Uterus (tissue), 4 donors: ENCODE results near the gene KNL1. TPM values are rescaled to one million over a fixed set of nuclear protein-coding genes. Genes with fewer than 3 reads are reported as not detected.
A peak's percentile ranks its signal among the peaks of the same experiment; 100 is the strongest.

Experiments used
- DNase-seq, 2 donors: peaks; one replicate each; pipeline ENCODE4 v3.0.0-alpha.2; 2019 to 2020
- H3K27ac ChIP-seq, 2 donors: fragments of 200-600 bp; sonication (generic); 1 replicate in 1 of 2; 2 replicates in 1 of 2; pipeline ENCODE4 v1.5.1; 2016 to 2018
- H3K27me3 ChIP-seq, 2 donors: fragments of 200-600 bp; sonication (generic); one replicate each; pipeline ENCODE4 v1.5.1; 2018 to 2019; ENCODE audit warnings: control low read depth in 1 of 2
- H3K36me3 ChIP-seq, 2 donors: fragments of 200-600 bp; sonication (generic); one replicate each; pipeline ENCODE4 v1.5.1; 2019; ENCODE audit warnings: control low read depth in 1 of 2
- H3K4me1 ChIP-seq, 2 donors: fragments of 200-600 bp; sonication (generic); one replicate each; pipeline ENCODE4 v1.5.1; 2018 to 2019; ENCODE audit warnings: control low read depth in 1 of 2
- H3K4me3 ChIP-seq, 2 donors: fragments of 200-600 bp; sonication (generic); 1 replicate in 1 of 2; 2 replicates in 1 of 2; pipeline ENCODE4 v1.5.1; 2018 to 2019; ENCODE audit warnings: mild to moderate bottlenecking in 1 of 2
- H3K9me3 ChIP-seq, 2 donors: fragments of 200-600 bp; sonication (generic); one replicate each; pipeline ENCODE4 v1.5.1; 2019; ENCODE audit warnings: control low read depth in 1 of 2
- POLR2A ChIP-seq, 2 donors: fragments of 450-650 bp; IDR thresholded peaks; one replicate each; pipeline ENCODE4 v1.6.1; 2016; ENCODE audit warnings: antibody characterized with exemption in 2 of 2, mild to moderate bottlenecking in 1 of 2, moderate library complexity in 1 of 2
- intact Hi-C: fragments of 100-400 bp; cut with DNase I; formaldehyde crosslinking; loops from one replicate; pipeline ENCODE4 v1.15.1; 2023; ENCODE audit warnings: low total_unique reads
- total RNA-seq, 4 donors: library from RNA; depleted of rRNA in 3 of 4; stranded (reverse); fragments of >200 nt in 3 of 4; gene quantifications; one replicate each; pipeline versions ENCODE4 v1.1.0 to v1.2.4, GENCODE V29; 2014 to 2023
- TF ChIP-seq, protein P1 (sequence below), 4 experiments: fragments of 200-600 bp in 2 of 4; fragments of 450-650 bp in 2 of 4; sonication (generic) in 2 of 4; IDR thresholded peaks; one replicate each; pipeline ENCODE4 v1.5.1; 2016 to 2019; ENCODE audit warnings: antibody characterized with exemption in 4 of 4, mild to moderate bottlenecking in 2 of 4, moderate library complexity in 1 of 4
- donor health status: DM: yes; HTN: yes; CAD: no.

KNL1 gene
- total RNA-seq, 4 donors from 2014 or later: 0.26 to 33.5 (median 0.55) TPM; not detected in 1

DNA sequence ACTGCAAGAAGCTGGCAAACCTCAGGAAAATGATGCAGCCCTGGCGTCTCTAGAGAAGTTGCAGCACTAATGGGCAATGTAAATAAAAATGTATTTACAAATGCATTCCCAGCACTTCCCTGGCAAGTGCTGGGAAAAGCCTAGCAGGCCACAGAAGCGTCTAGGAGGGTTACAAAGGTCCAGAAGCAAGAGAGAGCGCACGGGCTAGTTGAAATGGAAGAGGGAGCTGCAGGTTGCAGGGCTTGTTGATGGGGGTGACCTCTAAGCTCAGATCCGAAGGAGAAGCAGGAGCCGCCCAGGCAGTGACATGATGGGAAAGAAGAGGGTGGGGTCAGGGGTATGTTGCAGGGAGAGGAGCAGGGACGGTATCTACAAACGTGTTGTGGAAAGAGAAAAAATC, 2.7 kb upstream of the KNL1 start:
- Histone ChIP-seq H3K4me3 (no peak overlapping the region), H3K27ac (no peak overlapping the region), H3K4me1 (peaks cover 0 to 5% of the 10 kb centered on the region in 2 donors), H3K36me3 (no peaks in the 10 kb centered on the region), H3K27me3 (peaks cover 0 to 7% of the 10 kb centered on the region in 2 donors), H3K9me3 (no peaks in the 10 kb centered on the region)
- intact Hi-C loops: no loop called here
- no peak for DNase-seq
- no peak for TF ChIP-seq POLR2A (IDR thresholded peaks at IDR 0.05)
- TF ChIP-seq, protein P1, sequence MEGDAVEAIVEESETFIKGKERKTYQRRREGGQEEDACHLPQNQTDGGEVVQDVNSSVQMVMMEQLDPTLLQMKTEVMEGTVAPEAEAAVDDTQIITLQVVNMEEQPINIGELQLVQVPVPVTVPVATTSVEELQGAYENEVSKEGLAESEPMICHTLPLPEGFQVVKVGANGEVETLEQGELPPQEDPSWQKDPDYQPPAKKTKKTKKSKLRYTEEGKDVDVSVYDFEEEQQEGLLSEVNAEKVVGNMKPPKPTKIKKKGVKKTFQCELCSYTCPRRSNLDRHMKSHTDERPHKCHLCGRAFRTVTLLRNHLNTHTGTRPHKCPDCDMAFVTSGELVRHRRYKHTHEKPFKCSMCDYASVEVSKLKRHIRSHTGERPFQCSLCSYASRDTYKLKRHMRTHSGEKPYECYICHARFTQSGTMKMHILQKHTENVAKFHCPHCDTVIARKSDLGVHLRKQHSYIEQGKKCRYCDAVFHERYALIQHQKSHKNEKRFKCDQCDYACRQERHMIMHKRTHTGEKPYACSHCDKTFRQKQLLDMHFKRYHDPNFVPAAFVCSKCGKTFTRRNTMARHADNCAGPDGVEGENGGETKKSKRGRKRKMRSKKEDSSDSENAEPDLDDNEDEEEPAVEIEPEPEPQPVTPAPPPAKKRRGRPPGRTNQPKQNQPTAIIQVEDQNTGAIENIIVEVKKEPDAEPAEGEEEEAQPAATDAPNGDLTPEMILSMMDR (IDR thresholded peaks at IDR 0.05): no peak

DNA sequence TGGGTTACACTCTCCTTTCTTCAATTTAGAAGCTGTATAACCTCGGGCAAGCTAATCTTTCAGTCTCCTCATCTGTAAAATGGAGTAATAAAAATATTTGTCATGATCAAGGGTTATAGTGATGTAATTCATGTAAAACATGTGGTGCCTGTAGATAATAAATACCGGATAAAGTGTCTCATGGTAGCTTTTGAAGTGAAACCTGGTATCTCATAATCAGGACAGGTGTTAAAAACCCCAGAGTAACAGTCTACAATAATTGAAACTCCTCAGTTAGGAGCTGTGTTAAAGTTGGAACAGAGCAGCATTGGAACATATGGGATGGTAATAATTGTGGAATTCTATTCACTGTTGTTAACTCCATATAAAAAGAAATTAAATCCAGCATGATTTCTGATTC, 884 bp upstream of the KNL1 start:
- intact Hi-C loops: no loop called here
- TF ChIP-seq, protein P1 (IDR thresholded peaks at IDR 0.05): no peak
- TF ChIP-seq POLR2A (IDR thresholded peaks at IDR 0.05): no peak
- Histone ChIP-seq H3K27me3 (peaks cover 0 to 7% of the 10 kb centered on the region in 2 donors), H3K9me3 (no peaks in the 10 kb centered on the region), H3K36me3 (no peaks in the 10 kb centered on the region), H3K4me3 (peak overlapping the region in 1 of 2 donors; percentile 57), H3K4me1 (peaks cover 0 to 5% of the 10 kb centered on the region in 2 donors), H3K27ac (peak overlapping the region in 1 of 2 donors; percentile 92)
- DNase-seq: no peak

DNA sequence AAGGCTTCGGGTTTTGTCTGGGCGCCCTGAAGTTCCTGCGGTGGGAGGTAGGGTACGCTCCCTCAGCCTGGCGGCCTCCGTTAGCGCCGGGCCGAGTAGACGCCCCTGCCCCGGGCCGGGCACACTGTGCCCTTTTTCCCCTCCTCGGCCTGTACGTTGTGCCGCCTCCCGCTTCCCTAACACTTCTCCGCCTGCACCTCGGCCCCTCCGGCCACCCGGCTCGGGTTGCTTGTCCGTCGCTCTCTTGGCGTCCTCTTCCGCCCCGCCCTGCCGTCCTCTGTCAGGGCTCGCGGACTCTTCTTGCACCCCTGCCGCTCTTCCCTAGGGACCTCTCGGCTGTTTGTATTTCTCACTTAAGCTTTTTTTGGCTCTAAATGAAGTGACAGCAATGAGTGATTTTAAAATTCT, 384 bp downstream of the KNL1 start:
- no peaks in the 10 kb centered on the region for H3K36me3 ChIP-seq

DNA sequence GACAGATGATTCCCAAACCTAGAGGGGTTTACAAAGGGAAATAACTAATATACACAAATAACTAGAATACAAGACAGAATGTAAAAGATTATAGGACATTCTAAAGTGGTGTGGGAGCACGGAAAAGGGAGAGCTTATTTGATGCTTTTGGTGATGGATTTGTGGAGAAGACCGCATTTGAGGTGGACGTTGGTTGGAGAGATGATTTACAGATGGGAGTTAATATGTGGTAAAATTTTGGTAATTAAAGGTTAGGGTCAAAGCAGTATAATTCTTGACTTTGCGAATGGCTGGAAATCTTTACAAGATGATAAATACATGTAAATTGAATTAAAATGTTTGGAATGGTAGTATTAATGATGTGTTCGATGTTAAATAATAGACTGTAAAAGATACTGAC, 1.2 kb downstream of the KNL1 start:
- Histone ChIP-seq H3K27ac (no peak overlapping the region), H3K27me3 (peaks cover 0 to 7% of the 10 kb centered on the region in 2 donors), H3K36me3 (no peaks in the 10 kb centered on the region), H3K9me3 (no peaks in the 10 kb centered on the region), H3K4me1 (peaks cover 0 to 5% of the 10 kb centered on the region in 2 donors), H3K4me3 (no peak overlapping the region)
- intact Hi-C loops: no loop called here
- TF ChIP-seq, protein P1 (IDR thresholded peaks at IDR 0.05): no peak
- TF ChIP-seq POLR2A (IDR thresholded peaks at IDR 0.05): no peak
- DNase-seq: no peak

More for the DNA sequence above, 384 bp downstream of the KNL1 start:
- Histone ChIP-seq H3K27me3 (peaks cover 0 to 7% of the 10 kb centered on the region in 2 donors), H3K4me1 (peaks cover 0 to 5% of the 10 kb centered on the region in 2 donors), H3K4me3 (peak overlapping the region; percentile 44 to 57), H3K27ac (peak overlapping the region; percentile 91 to 92), H3K9me3 (no peaks in the 10 kb centered on the region)
- TF ChIP-seq, protein P1 (IDR thresholded peaks at IDR 0.05): no peak
- TF ChIP-seq POLR2A (IDR thresholded peaks at IDR 0.05): no peak
- intact Hi-C loops: no loop called here
- peak in 1 of 2 donors; percentile 20 for DNase-seq

DNA sequence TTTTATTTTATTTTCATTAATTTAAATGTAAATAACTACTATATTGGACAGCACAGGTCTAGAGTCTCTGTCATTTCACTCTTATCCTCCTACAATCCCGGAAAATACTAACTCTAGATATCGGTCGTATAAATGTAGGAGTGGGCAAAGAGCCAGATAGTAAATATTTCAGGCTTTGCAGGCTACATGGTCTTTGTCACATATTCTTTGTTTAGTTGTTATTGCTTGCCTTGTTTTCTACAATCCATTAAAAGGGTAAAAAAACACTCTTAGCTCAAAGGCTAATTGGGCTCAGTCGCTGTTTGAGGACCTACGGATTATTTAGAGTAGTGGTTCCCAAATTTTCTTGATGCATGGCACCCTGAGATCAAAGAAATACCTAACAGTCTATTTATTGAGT, 1.7 kb downstream of the KNL1 start:
- no peaks in the 10 kb centered on the region for H3K36me3 ChIP-seq
- peaks cover 0 to 5% of the 10 kb centered on the region in 2 donors for H3K4me1 ChIP-seq
- TF ChIP-seq, protein P1 (IDR thresholded peaks at IDR 0.05): no peak
- TF ChIP-seq POLR2A (IDR thresholded peaks at IDR 0.05): no peak
- no peaks in the 10 kb centered on the region for H3K9me3 ChIP-seq
- no peak for DNase-seq
- intact Hi-C loops: no loop called here
- peaks cover 0 to 7% of the 10 kb centered on the region in 2 donors for H3K27me3 ChIP-seq
- H3K4me3 ChIP-seq: no peak overlapping the region
- no peak overlapping the region for H3K27ac ChIP-seq
